Upper lobe of right lung (tissue), 1 donor: ENCODE data around the gene RASSF6. TPM values are rescaled to one million over a fixed set of nuclear protein-coding genes. Genes with fewer than 3 reads are reported as not detected.
A peak's percentile ranks its signal among the peaks of the same experiment; 100 is the strongest.
"Not testable (repeated sequence)": the region's sequence is repeated elsewhere in the genome, so short reads cannot be mapped to it uniquely, and the experiment has no call there.

Experiments
- ATAC-seq: fragments of 200-7000 bp; cut with Tn5 transposase; one replicate; pipeline ENCODE4 v1.9.1; 2020; ENCODE audit warnings: mild to moderate bottlenecking, moderate library complexity
- DNase-seq: peaks from one replicate; pipeline ENCODE4 v3.0.0-alpha.2; 2020
- H3K27ac ChIP-seq: fragments of 200-600 bp; one replicate; pipeline ENCODE4 v1.8.0; 2022
- H3K27me3 ChIP-seq: fragments of 200-600 bp; one replicate; pipeline ENCODE4 v1.8.0; 2022; ENCODE audit warnings: mild to moderate bottlenecking
- H3K36me3 ChIP-seq: fragments of 200-600 bp; one replicate; pipeline ENCODE4 v1.8.0; 2022
- H3K4me1 ChIP-seq: fragments of 200-600 bp; one replicate; pipeline ENCODE4 v1.8.0; 2022
- H3K4me3 ChIP-seq: fragments of 200-600 bp; one replicate; pipeline ENCODE4 v1.8.0; 2022; ENCODE audit warnings: mild to moderate bottlenecking
- H3K9me3 ChIP-seq: fragments of 200-600 bp; one replicate; pipeline ENCODE4 v1.8.0; 2022
- intact Hi-C: fragments of 100-400 bp; cut with DNase I; formaldehyde crosslinking; loops from one replicate; pipeline ENCODE4 v1.11.0; 2022
- long read RNA-seq: library from polyadenylated mRNA; unstranded; transcript quantifications from one replicate; pipeline ENCODE4 v2.0.0, GENCODE V29; 2021
- total RNA-seq: library from RNA; stranded (reverse); fragmentation: NEBNext Ultra II Directional; extraction: Animal tissue kit (Norgen Biotek cat#: 25700); gene quantifications from one replicate; pipeline ENCODE4 v1.2.1, GENCODE V29; 2021
- TF ChIP-seq, protein P1 (sequence below): fragments of 200-600 bp; IDR thresholded peaks from one replicate; pipeline ENCODE4 v1.8.0; 2022; ENCODE audit warnings: antibody characterized with exemption
- donor health status: DM: no; HTN: yes; CAD: no; lungs with severe emphysema.

RASSF6 gene, protein sequence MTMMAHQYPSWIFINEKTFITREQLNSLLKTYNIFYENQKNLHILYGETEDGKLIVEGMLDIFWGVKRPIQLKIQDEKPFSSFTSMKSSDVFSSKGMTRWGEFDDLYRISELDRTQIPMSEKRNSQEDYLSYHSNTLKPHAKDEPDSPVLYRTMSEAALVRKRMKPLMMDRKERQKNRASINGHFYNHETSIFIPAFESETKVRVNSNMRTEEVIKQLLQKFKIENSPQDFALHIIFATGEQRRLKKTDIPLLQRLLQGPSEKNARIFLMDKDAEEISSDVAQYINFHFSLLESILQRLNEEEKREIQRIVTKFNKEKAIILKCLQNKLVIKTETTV
- total RNA-seq, result 3.1 TPM
- long read RNA-seq, partial matches to known transcripts, result 0 of 3 reads
- long read RNA-seq, other reads (novel, unspliced or antisense), result 3 of 3 reads

DNA sequence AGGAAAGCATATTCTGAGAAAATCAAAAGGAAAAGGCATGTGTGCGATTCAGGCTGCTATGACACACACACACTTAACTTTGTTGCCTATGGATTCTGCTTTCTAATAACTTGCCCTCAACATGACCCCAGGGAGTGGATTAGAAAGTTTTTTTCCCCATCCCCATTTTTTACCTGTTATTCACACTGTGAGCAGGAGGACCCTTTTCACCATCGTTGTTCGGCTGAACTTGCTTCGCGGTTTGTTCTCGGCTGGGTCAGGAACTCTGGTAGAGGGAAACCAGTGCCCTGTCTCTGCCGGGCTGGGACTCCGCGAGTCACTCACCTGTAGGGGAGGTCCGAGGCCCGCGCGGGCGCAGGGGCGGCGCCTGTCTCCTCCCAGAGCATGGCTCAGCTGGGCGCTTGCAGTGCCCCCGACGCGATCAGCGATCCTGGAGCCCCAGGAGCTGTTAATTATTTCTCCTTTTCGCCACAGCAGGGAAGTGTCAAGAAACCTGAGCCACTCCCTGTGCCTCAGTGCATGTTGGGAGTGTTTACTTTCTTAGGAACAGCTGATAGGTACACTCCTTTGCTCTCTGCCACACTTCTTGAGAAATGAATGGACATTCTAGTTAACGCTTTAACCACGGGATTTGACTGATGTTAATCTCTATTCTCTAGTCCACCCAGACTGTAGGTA lies at the start of gene RASSF6:
RASSF6 (minus strand) TSS at position 322 of the 678 bp plus-strand sequence. CDS start 8,641 bp downstream, outside the sequence.
- ATAC-seq, result peak; percentile 99
- DNase-seq, result peak; percentile 93
- TF ChIP-seq, protein P1, sequence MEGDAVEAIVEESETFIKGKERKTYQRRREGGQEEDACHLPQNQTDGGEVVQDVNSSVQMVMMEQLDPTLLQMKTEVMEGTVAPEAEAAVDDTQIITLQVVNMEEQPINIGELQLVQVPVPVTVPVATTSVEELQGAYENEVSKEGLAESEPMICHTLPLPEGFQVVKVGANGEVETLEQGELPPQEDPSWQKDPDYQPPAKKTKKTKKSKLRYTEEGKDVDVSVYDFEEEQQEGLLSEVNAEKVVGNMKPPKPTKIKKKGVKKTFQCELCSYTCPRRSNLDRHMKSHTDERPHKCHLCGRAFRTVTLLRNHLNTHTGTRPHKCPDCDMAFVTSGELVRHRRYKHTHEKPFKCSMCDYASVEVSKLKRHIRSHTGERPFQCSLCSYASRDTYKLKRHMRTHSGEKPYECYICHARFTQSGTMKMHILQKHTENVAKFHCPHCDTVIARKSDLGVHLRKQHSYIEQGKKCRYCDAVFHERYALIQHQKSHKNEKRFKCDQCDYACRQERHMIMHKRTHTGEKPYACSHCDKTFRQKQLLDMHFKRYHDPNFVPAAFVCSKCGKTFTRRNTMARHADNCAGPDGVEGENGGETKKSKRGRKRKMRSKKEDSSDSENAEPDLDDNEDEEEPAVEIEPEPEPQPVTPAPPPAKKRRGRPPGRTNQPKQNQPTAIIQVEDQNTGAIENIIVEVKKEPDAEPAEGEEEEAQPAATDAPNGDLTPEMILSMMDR, result no peak
- H3K27me3 ChIP-seq, result peaks cover 3% of the 10 kb centered on the region
- H3K36me3 ChIP-seq, result no peaks in the 10 kb centered on the region
- no peaks in the 10 kb centered on the region for H3K9me3 ChIP-seq
- H3K4me3 ChIP-seq, result peak within 1 kb of the TSS; percentile 36
- H3K4me1 ChIP-seq, result no peaks in the 10 kb centered on the region
- intact Hi-C loops, result no loop called here
- peak within 1 kb of the TSS; percentile 12 for H3K27ac ChIP-seq

DNA sequence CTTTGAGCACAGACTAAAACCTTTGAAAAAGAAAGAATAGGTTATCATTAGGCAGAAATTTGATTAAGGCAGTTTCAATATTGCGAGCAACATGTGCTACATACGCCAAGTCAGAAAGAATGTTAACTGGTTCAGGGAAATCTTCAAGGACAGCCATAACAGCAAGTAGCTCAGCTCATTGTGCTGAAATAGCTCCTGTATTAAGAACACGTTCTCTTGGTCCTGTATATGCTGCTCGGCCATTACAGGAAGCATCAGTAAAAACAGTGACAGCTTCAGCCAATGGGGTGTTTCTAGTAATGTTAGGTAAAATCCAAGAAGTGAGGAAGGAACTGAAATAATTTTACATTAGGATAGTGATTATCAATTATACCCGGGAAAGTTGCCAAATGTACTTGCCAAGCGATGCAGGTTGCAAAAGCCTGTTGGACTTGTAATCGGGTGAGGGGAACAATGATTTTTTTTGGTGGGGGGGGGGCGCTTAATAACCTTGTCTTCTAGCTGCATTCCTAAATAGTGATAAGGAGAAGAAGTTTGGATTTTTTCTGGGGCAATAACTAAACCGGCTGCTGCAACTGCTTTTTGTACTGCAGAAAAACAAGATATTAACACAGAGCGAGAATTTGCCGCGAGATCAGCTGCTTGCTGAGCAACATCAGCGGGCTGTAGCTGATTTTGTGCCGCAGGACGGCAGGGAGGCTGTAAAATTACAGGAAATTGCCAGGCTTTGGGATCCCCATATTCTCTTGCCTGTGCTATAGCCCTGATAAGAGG lies 49.4 kb upstream of the RASSF6 start:
- Histone ChIP-seq H3K4me3 (no peak overlapping the region), H3K27ac (no peak overlapping the region), H3K36me3 (no peaks in the 10 kb centered on the region), H3K27me3 (no peaks in the 10 kb centered on the region), H3K9me3 (no peaks in the 10 kb centered on the region), H3K4me1 (no peaks in the 10 kb centered on the region)
- intact Hi-C loops, result no loop called here
- DNase-seq (no peak), ATAC-seq (no peak)
- TF ChIP-seq, protein P1, result no peak

DNA sequence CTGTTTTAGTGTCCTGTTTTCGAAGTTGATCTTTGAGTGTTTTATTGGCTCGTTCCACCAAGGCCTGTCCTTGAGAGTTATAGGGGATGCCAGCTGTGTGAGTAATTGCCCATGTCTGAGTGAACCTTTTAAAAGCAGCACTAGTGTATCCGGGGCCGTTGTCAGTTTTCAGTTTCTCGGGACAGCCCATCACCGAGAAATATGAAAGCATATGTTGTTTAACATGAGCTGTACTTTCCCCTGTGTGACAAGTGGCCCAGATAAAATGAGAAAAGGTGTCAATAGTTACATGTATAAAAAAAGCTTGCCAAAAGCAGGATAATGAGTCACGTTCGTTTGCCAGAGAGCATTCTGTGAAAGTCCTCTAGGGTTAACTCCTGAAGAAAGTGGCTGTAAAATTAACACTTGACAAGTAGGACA lies 48.6 kb upstream of the RASSF6 start:
- H3K4me1 ChIP-seq, result no peaks in the 10 kb centered on the region
- no peaks in the 10 kb centered on the region for H3K9me3 ChIP-seq
- H3K36me3 ChIP-seq, result no peaks in the 10 kb centered on the region
- no peaks in the 10 kb centered on the region for H3K27me3 ChIP-seq
- ATAC-seq (no peak), DNase-seq (no peak)
- H3K27ac ChIP-seq, result no peak overlapping the region
- TF ChIP-seq, protein P1, result no peak
- intact Hi-C loops, result no loop called here
- no peak overlapping the region for H3K4me3 ChIP-seq

DNA sequence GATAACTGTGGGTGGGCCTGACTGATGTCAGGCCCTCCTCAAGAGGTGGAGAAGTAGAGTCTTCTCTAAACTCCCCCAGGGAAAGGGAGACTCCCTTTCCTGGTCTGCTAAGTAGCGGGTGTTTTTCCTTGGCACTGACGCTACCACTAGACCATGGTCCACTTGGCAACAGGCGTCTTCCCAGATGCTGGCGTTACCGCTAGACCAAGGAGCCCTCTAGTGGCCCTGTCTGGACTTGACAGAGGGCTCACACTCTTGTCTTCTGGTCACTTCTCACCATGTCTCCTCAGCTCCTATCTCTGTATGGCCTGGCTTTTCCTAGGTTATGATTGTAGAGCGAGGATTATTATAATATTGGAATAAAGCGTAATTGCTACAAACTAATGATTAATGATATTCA lies 45.7 kb upstream of the RASSF6 start:
- intact Hi-C loops, H3K9me3 ChIP-seq, DNase-seq, H3K36me3 ChIP-seq, H3K4me3 ChIP-seq, ATAC-seq, H3K27ac ChIP-seq, H3K4me1 ChIP-seq, H3K27me3 ChIP-seq: not testable (repeated sequence)
- TF ChIP-seq, protein P1, result peak; percentile 19

DNA sequence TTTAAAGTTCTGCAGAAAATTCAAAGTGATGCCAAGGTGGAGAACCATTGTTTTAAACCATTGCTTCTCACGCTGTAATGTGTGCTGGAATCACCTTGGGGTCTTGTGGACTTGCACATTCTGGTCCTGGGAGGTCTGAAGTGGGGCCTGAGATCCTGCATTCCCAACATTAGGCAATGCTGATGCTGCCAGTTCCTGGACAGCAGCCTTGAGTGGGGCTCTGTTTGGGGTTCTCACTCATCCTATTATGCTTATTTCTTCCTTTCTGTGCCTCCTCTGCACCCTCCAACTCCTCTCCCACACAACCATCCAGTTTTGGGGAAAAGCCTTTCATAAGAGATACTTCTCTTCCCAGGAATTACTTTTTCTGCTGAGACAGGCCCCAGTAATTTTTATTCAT lies 44.2 kb upstream of the RASSF6 start:
- no peaks in the 10 kb centered on the region for H3K4me1 ChIP-seq
- no peaks in the 10 kb centered on the region for H3K36me3 ChIP-seq
- no peak for DNase-seq
- ATAC-seq, result no peak
- H3K27me3 ChIP-seq, result no peaks in the 10 kb centered on the region
- TF ChIP-seq, protein P1, result no peak
- no peak overlapping the region for H3K4me3 ChIP-seq
- no peaks in the 10 kb centered on the region for H3K9me3 ChIP-seq
- intact Hi-C loops, result no loop called here
- H3K27ac ChIP-seq, result no peak overlapping the region
